Calu3 (cell line): Measurements from ENCODE around the gene RAI1. TPM values are rescaled to one million over a fixed set of nuclear protein-coding genes. Genes with fewer than 3 reads are reported as not detected.

ENCODE experiments used
- BruUV-seq: library from RNA; stranded (reverse); fragments of 400-500 nt; replicated peaks from 2 replicates; lab custom pipeline; 2021; lab: Mats Ljungman, UMichigan
- CTCF ChIA-PET: fragments of 300-600 bp; sonication (Branson Sonifier 250); formaldehyde crosslinking; loops from one replicate; lab custom pipeline; 2022; ENCODE audit warnings: antibody characterized with exemption; lab: Charles Lee
- DNase-seq: peaks from one replicate; pipeline ENCODE4 v3.0.0; 2022
- H3K27ac Mint-ChIP-seq: one replicate; pipeline ENCODE4 v1.8.0; 2022; ENCODE audit warnings: mixed read lengths; ENCODE audit not compliant: unreplicated experiment
- H3K27me3 Mint-ChIP-seq: one replicate; pipeline ENCODE4 v1.8.0; 2022; ENCODE audit warnings: mixed read lengths; ENCODE audit not compliant: unreplicated experiment
- H3K36me3 Mint-ChIP-seq: one replicate; pipeline ENCODE4 v1.8.0; 2022; ENCODE audit warnings: mild to moderate bottlenecking, moderate library complexity, mixed read lengths; ENCODE audit not compliant: insufficient read depth, unreplicated experiment
- H3K4me1 Mint-ChIP-seq: one replicate; pipeline ENCODE4 v1.8.0; 2022; ENCODE audit warnings: mild to moderate bottlenecking, low read depth, mixed read lengths; ENCODE audit not compliant: unreplicated experiment
- H3K4me3 Mint-ChIP-seq: one replicate; pipeline ENCODE4 v1.8.0; 2022; ENCODE audit warnings: mild to moderate bottlenecking, low read depth, moderate library complexity, mixed read lengths; ENCODE audit not compliant: unreplicated experiment
- H3K9me3 Mint-ChIP-seq: one replicate; pipeline ENCODE4 v1.8.0; 2022; ENCODE audit warnings: low read depth, mixed read lengths; ENCODE audit not compliant: unreplicated experiment
- intact Hi-C: fragments of 100-400 bp; cut with micrococcal nuclease; formaldehyde crosslinking; loops from one replicate; pipeline ENCODE4 v1.10.0; 2022; ENCODE audit not compliant: unreplicated experiment
- total RNA-seq: library from RNA; stranded (reverse); gene quantifications from 2 replicates; pipeline ENCODE4 v1.2.3, GENCODE V29; 2022
- TF ChIP-seq, protein P1 (sequence below): fragments of 200-600 bp; IDR thresholded peaks from one replicate; pipeline ENCODE4 v1.8.0; 2022; ENCODE audit warnings: antibody characterized with exemption; ENCODE audit not compliant: unreplicated experiment

The RAI1 gene
- total RNA-seq, 1 experiment from 2014 or later: 38.0 TPM

DNA sequence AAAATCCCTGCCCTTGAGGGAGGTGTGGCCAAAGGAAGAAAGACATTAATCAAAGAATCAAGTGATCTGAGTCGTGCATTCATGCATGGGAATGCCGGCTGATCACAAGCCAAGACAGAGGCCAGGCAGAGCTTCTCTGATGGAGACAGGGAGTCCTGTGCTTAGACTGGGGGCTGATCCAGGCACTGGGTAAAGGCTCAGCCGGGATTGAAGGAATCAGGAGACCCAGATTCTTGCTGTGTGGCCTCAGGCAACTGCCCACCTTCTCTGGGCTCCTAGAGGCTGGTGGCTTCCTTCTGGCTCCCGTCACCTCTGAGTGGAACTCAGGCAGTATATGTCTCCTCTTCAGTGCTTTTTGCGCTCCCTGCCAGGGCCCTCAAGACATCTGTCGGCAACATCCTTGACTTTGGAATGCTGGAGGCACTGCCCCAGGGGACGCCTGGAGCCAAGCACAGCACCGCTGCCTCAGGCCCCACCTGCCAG lies 17.7 kb downstream of the RAI1 start:
- H3K9me3 Mint-ChIP-seq: no peaks in the 10 kb centered on the region
- no peak overlapping the region for H3K4me3 Mint-ChIP-seq
- BruUV-seq: no TSS peak
- peaks cover 35% of the 10 kb centered on the region for H3K36me3 Mint-ChIP-seq
- H3K27ac Mint-ChIP-seq: no peak overlapping the region
- CTCF ChIA-PET: no interaction called here
- H3K27me3 Mint-ChIP-seq: no peaks in the 10 kb centered on the region
- TF ChIP-seq, protein P1, sequence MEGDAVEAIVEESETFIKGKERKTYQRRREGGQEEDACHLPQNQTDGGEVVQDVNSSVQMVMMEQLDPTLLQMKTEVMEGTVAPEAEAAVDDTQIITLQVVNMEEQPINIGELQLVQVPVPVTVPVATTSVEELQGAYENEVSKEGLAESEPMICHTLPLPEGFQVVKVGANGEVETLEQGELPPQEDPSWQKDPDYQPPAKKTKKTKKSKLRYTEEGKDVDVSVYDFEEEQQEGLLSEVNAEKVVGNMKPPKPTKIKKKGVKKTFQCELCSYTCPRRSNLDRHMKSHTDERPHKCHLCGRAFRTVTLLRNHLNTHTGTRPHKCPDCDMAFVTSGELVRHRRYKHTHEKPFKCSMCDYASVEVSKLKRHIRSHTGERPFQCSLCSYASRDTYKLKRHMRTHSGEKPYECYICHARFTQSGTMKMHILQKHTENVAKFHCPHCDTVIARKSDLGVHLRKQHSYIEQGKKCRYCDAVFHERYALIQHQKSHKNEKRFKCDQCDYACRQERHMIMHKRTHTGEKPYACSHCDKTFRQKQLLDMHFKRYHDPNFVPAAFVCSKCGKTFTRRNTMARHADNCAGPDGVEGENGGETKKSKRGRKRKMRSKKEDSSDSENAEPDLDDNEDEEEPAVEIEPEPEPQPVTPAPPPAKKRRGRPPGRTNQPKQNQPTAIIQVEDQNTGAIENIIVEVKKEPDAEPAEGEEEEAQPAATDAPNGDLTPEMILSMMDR: no peak
- DNase-seq: no peak
- H3K4me1 Mint-ChIP-seq: peaks cover 44% of the 10 kb centered on the region
- intact Hi-C loops: no loop called here

DNA sequence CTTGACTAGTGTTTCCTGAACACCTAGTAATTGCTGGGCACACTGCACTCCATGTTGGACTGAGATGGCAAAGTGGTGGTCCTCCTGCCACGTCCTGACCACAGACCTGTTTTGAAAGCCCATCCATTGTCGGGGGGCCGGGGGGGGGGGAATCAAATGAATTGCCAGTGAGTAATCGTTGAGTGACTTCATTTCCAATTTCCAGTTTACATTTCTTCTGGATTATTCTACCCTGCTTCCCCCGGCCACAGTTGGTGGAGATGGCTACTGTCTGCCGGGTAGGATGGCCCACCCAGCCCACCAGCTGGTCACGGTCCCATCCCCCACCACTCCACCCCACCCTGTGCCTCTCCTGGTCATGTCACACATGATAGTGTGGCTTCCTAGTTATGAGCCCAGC lies 18.2 kb downstream of the RAI1 start:
- no peak for DNase-seq
- BruUV-seq: no TSS peak
- intact Hi-C loops: no loop called here
- H3K27me3 Mint-ChIP-seq: no peaks in the 10 kb centered on the region
- no peak overlapping the region for H3K27ac Mint-ChIP-seq
- no peak overlapping the region for H3K4me3 Mint-ChIP-seq
- CTCF ChIA-PET: no interaction called here
- TF ChIP-seq, protein P1: no peak
- H3K9me3 Mint-ChIP-seq: no peaks in the 10 kb centered on the region
- peaks cover 31% of the 10 kb centered on the region for H3K36me3 Mint-ChIP-seq
- peaks cover 42% of the 10 kb centered on the region for H3K4me1 Mint-ChIP-seq

DNA sequence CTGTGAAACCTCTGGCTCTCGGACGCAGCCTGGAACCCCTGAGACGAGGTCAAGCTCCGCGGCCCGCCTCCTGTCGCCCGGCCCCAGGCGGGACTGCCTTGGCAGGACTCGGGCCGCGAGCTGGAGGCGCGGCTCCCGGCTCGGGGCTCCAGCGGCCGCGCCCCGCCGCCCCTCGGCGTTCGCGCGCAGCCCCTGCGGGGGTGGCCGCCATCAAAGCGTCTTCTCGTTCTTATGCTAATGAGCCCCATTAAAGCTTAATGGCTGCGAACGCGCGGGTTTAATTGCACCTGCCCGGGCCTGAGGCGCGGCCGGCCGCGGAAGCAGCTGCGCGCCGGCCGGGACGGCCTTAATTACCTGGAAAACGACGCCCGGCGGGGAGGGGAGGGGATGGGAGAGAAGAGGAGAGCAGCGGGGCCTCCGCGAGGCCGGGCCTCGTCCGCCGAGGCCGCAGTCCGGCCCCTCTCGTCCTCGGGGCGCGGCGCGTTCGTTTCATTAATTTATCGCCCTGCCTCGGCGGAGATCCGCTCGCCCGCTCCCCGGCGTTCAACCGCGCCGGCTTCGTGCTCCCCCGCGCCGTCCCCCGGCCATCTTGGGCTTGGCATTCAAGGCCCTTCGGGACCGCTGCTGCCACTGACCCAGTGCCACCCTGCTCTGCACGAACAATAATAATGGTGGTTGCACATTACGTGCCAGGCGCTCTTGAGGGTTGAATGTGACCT lies 19.2 kb downstream of the RAI1 start:
- TF ChIP-seq, protein P1: no peak
- intact Hi-C loops: no loop called here
- BruUV-seq: no TSS peak
- Mint-ChIP-seq H3K9me3 (no peaks in the 10 kb centered on the region), H3K27me3 (no peaks in the 10 kb centered on the region), H3K4me3 (no peak overlapping the region), H3K4me1 (peaks cover 42% of the 10 kb centered on the region), H3K36me3 (peaks cover 28% of the 10 kb centered on the region), H3K27ac (no peak overlapping the region)
- CTCF ChIA-PET: no interaction called here
- no peak for DNase-seq

DNA sequence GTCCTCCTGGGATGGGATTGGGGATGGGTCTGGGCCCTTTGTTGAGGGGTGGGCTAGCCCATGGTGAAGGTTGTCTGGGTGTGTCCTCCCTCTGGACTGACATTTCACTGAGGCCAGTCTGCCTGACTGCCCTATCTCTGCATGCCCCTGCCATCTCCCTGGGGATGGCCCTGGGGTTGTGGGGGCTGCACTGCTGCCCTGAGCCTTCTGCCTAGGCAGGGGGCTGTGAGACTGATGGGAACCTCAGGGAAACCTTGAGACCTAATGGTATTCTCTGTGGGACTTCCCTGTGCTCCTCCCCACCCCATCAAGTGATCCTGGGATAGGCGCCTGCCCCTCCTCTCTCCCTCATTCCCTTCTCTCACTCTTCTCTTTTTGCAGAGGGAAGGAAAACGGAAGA lies 19.9 kb downstream of the RAI1 start:
- Mint-ChIP-seq H3K27me3 (no peaks in the 10 kb centered on the region), H3K4me1 (peaks cover 45% of the 10 kb centered on the region), H3K27ac (no peak overlapping the region), H3K9me3 (no peaks in the 10 kb centered on the region), H3K4me3 (no peak overlapping the region), H3K36me3 (peaks cover 30% of the 10 kb centered on the region)
- no TSS peak for BruUV-seq
- CTCF ChIA-PET: no interaction called here
- DNase-seq: no peak
- TF ChIP-seq, protein P1: no peak
- intact Hi-C loops: no loop called here
